Measurements from ENCODE around the gene OR2W3. TPM values are rescaled to one million over a fixed set of nuclear protein-coding genes. Genes with fewer than 3 reads are reported as not detected.

The OR2W3 gene
- total RNA-seq, 1 experiment from 2014 or later, result not detected

Other genes with a start within 250 kb of the OR2W3 start
- not detected in 2 replicates for gene OR13G1, start 215.8 kb upstream of the OR2W3 start, total RNA-seq (2014; rRNA removed; shearing (Covaris generic))
- gene OR6F1, start 178.9 kb upstream of the OR2W3 start, total RNA-seq (2014; rRNA removed; shearing (Covaris generic)), result not detected in 2 replicates
- gene OR14K1, start 157.0 kb upstream of the OR2W3 start, total RNA-seq (2014; rRNA removed; shearing (Covaris generic)), result not detected in 2 replicates
- not detected in 2 replicates for gene OR14A2, start 147.4 kb upstream of the OR2W3 start, total RNA-seq (2014; rRNA removed; shearing (Covaris generic))
- gene OR1C1, start 135.0 kb upstream of the OR2W3 start, total RNA-seq (2014; rRNA removed; shearing (Covaris generic)), result not detected in 2 replicates
- gene OR14A16, start 71.5 kb upstream of the OR2W3 start, total RNA-seq (2014; rRNA removed; shearing (Covaris generic)), result not detected in 2 replicates
- not detected in 2 replicates for gene OR11L1, start 53.7 kb upstream of the OR2W3 start, total RNA-seq (2014; rRNA removed; shearing (Covaris generic))
- not detected in 2 replicates for gene TRIM58, start 38.4 kb upstream of the OR2W3 start, total RNA-seq (2014; rRNA removed; shearing (Covaris generic))
- gene OR2T8, start 24.7 kb downstream of the OR2W3 start, total RNA-seq (2014; rRNA removed; shearing (Covaris generic)), result not detected in 2 replicates
- not detected in 2 replicates for gene OR2AJ1, start 29.3 kb downstream of the OR2W3 start, total RNA-seq (2014; rRNA removed; shearing (Covaris generic))
- gene OR2L8, start 53.3 kb downstream of the OR2W3 start, total RNA-seq (2014; rRNA removed; shearing (Covaris generic)), result not detected in 2 replicates
- not detected in 2 replicates for gene OR2AK2, start 69.6 kb downstream of the OR2W3 start, total RNA-seq (2014; rRNA removed; shearing (Covaris generic))
- not detected in 2 replicates for gene OR2L5, start 118.1 kb downstream of the OR2W3 start, total RNA-seq (2014; rRNA removed; shearing (Covaris generic))
- gene OR2L2, start 134.5 kb downstream of the OR2W3 start, total RNA-seq (2014; rRNA removed; shearing (Covaris generic)), result not detected in 2 replicates
- gene OR2L3, start 151.2 kb downstream of the OR2W3 start, total RNA-seq (2014; rRNA removed; shearing (Covaris generic)), result not detected in 2 replicates
- gene OR2L13, start 199.6 kb downstream of the OR2W3 start, total RNA-seq (2014; rRNA removed; shearing (Covaris generic)), result not detected in 2 replicates
- not detected in 2 replicates for gene OR2M5, start 249.6 kb downstream of the OR2W3 start, total RNA-seq (2014; rRNA removed; shearing (Covaris generic))

Data from SJCRH30 (cell line).